HG03025 (cell line): ENCODE data around the gene FGF1.
"Not testable (repeated sequence)": the region's sequence is repeated elsewhere in the genome, so short reads cannot be mapped to it uniquely, and the experiment has no call there.

Source experiments
- ATAC-seq: cut with Tn5 transposase; IDR thresholded peaks from one replicate; pipeline ENCODE4 v1.9.1; 2021; ENCODE audit warnings: mild to moderate bottlenecking, moderate library complexity; ENCODE audit not compliant: unreplicated experiment, low FRiP score

FGF1 gene

DNA sequence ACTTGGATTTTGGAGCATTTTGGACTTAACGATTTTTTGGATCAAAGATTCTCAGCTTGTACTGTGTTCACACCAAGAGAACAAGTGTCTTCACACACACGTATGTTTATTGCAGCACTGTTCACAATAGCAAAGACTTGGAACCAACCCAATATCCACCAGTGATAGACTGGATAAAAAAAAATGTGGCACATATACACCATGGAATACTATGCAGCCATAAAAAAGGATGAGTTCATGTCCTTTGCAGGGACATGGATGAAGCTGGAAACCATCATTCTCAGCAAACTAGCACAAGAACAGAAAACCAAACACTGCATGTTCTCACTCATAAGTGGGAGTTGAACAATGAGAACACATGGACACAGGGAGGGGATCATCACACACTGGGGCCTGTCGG is 37.8 kb downstream of the FGF1 start:
- ATAC-seq: not testable (repeated sequence)

DNA sequence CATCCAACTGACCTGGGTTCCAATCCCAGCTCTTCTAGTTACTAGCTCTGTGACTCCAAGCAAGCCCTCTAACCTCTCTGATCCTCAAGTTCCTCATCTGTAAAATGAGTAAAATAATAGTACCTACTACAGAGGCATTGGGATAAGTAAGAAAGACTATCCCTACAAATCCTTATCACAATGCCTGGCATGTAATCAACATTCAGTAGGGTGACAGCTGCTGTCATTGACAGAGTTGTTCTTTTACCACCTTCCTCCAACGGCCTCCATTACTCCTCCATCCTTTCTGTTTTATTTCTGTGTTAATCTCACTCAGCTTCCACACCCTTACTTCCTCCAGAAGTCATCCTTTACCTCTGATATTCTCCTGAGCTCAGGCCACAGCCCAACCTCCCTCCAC is 40.4 kb downstream of the FGF1 start:
- no peak for ATAC-seq

DNA sequence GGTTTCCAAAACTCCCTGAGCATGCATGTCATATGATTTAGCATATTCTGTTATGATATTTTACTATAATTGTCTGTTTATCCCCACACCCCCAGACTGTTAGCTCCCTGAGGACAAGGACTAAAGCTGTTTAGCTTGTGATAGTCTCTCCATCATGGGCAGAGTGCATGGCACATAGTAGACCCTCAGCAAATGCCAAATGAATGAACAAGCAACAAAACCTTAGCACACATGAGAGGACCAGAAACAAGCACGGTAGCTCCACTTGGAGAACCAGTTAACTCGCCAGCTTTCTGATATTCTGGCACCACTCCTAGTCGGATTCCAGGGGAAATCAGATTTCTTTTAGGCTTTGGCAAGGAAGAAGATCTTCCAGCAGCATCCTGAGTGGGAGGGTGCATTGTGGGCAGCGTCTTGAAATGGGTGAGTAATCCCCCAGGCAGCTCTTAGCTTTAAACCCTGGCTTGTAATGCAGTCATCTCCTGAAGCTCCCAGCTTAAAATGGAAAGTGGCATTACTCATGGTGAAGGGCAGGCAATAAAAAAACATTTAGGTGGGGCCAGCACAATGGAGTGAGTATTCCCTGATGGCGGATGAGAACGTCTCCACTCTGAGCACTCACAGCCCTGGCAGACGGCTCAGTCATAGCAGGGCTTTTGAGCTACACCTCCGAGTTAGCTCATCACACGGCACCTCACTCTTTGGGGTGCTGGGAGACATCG is 41.1 kb downstream of the FGF1 start:
- ATAC-seq: no peak

DNA sequence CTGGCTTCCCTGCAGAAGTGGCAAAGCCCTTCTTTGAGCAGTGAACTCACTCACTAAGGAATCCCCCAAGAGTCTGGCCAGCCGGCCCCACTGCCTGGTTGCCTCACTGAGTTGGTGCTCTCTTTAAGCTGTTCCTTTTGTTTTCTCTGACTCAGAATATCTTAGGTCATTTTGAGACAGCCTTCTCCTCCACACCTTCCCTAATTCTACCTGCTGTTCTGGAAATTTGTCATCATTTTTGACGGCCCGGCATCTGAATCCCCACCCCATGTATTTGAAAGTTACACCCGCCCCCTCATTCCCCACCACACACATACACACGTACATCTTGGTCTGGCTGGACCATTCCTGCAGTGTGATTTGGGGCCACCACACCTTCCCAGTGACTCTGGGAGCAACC is 41.8 kb downstream of the FGF1 start:
- no peak for ATAC-seq

DNA sequence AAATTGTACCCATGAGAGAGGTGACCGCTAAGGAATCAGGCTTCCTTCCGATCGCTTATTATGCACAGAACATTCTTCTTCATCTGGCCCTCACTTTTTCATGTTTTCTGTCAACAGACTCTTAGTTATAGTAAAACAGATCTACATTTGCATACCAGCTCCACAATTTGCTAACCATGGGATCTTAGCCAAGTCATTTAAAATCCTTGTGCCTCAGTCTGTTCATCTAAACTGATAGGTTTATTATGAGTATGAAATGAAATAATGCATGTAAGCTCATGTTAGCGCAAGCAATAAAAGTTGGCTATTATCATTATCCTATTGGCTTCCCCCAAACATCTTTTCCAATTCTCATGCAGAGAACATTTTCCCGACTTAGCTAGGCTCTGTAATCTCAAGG is 42.3 kb downstream of the FGF1 start:
- no peak for ATAC-seq

DNA sequence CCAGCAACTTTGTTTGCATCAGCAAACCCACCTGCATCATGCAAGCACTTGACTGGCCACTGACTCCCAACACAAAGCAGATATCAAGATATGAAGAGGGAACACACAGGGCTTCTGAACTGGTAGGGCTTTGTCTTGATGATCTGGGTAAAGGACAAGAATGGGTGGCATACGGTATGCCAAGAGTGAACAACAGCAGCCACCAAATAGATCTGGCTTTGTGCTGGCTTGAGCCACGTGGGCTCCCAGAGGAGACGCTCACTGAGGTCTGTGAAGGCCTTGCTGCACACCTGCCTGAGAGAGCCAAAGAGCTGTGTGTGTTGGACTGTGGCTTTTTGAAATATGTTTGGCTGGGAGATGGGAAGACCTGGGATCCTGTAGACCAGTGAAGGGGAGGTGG is 43.5 kb downstream of the FGF1 start:
- ATAC-seq: no peak

DNA sequence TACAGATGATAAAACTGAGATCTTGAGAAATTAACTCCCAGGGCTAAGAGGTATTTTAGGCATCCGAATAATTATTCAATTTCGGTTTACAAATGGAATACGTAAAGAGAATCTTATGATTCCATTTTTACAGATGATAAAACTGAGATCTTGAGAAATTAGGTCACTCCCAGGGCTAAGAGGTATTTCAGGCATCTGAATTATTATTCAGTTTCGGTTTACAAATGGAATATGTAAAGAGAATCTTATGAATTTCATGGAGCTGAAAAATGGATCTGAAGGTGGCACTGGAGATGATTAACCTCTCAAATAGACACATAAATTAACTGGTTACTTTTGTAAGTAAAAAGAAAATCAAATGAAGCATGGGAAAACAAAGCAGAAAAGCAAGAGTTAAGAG is 44.2 kb downstream of the FGF1 start:
- no peak for ATAC-seq

DNA sequence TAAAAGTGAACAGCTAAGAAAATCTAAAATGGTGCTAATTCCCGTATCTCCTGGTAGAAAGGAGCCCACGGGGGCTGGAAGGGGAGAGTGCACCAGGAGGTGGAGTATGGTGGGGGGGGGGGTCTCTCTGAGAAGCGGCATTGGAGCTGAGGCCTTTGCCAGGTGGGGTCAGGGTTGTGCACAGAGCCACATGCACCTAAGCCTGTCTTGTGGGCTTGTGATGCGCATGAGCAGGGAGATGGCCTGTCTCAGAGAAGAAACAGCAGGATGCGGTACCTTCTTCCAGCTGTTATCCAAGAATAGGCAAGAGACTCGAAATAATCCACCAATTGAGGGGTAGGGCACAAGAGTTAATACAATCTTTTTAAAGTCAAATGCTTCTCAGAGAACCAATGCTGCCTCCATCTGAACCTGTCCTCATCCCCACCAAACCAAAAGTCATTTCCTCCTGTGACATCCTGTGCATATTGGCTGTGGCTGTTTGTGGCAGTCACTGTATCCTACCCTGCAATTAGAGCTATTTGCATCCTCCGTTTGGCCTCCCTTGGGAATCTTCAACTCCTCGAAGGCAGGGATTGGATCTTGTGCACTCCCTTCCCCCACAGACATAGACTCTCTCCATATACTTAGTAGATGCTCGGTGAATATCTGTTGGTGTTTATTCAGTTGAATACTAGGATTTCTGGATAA is 45.4 kb downstream of the FGF1 start:
- ATAC-seq: no peak

DNA sequence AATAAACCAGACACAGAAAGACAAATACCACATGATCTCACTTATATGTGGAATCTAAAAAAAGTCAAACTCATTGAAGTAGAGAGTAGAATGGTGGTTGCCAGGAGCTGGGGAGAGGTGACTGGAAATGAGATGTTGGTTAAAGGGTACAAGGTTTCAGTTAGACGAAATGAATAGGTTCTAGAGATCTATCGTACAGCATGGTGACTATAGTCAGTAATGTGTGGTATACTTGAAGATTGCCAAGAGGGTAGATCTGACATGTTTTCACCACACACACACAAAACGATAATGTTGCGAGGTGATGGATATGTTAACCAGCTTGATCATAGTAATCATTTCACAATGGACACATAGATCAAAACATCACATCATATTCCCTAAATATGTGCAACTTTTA is 46.4 kb downstream of the FGF1 start:
- no peak for ATAC-seq

DNA sequence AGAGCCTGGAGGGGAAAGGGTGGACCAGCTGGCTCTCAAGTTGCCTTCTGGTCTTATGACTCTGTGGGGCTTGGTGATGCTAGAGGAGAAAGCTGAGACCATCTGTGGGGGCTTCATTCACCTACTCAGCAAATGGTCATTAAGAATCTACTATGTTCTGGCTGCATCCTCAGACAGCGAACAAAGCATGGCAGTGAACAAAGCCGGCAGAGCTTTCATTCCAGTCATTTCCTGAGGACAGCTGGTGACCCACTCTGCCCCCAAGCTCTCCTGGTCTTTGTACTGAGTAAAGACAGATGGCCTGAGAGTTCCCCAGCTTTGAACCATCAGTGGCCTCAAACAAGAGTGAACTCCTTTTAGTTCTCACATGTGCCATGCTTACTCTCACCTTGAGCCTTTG is 48.0 kb downstream of the FGF1 start:
- ATAC-seq: no peak

DNA sequence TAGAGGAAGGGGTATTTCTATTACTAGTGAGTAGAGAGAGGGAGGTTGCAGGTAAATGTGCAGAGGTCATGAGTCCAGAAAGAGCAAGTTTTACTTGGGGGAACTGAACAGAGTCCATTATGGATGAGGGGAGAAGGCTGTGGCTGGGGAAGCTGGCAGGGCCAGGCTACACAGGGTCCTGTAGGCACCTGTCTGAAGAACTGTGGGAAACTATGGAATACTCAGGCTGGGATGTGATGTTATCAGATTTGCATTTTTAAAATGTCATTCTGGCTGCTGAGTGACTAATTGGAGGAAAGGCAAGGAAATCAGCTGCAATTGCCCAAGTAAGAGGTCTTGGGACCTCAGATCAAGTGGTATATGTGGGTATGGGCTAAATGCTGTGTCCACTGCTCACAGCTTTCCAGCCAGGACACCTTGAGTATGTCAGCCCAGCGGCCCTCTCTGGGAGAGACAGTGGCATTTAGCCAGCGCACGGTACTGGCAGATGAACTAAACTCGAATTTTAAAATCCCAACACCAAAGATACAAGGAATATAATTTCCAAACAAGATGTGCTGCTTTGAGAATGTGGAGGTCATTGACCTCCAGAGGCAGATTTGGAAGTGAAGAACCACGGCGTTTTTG is 49.1 kb downstream of the FGF1 start:
- no peak for ATAC-seq

DNA sequence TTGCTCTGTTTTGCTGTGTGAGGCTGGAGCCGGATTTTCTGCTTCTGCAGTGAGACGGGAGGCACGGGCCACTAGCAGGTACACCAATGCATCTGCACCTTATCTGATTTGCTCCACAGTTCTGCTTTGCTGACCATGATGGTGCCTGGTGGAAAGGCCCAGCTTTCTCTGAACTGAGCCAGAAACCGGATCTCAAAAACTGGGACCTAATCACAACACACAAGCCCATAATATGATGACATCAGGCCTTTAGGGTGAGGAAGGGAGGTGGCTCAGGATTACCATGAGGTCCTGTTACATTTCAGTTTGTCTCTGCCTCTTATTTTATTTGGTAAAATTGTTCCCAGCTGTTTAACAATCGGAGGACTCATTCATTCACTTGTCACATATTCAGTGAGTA is 49.8 kb downstream of the FGF1 start:
- no peak for ATAC-seq

DNA sequence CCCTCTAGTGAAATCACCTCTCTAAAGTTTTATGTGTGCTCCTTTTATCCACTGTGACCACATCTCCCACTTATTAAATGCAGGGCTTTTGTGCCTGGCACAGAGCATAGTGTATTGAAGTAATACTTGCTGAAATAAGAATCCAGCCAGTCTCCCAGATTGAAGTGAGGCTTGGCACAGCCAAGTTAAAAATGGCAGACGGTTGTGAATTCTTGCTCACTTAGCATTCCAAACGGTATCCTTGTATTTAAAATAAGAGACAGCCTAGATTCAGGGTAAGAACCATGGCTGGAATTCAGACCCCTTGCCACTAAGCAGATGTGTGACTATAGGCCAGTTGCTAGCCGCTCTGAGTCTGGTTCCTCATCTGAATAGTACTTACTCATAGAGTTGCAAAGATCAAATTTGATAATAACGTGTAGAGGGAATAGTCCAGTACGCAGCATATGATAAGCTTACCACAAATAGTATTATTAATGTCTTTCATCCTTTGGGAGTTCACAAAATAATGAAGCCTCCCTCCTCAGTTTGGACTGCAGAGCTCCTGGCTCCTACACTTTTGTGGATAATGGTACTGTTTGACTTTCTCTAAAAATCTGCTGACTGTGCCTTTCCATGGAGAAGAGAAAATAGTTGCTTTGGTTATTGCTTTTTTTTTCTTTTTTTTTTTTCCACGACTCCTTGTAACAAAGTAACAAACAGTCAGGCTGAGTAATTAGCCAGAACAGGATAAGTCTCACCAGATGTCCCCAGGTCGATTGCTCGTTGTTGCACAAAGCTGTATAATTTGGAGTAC is 51.5 kb downstream of the FGF1 start:
- no peak for ATAC-seq

DNA sequence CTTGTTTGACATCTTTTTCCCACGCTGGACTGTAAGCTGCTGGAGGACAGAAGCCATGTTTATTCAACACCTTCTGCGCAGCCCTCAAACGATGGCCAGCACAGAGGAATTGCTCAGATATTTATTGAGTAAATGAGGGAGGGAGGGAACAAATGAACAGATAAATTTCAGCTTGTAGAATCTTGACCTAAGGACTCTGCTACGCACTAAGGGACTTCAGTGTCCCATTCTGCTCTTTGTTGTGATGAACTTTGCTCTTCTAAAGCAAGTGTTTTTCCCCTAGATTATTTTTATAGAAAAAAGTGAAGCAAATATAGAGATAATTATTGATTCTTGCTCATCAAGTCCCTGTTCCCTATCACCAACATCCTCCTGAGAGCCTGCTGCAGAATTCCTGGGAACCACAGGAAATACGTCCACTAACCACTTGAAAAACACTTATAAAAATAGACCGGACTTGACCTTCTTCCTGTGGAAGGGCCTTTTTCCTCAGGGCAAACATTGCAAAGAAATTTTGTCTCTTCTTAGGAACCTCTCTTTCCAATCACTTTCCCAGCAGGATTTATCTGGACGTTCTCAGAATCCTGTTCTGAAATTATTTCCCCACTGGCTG is 54.9 kb downstream of the FGF1 start:
- no peak for ATAC-seq

DNA sequence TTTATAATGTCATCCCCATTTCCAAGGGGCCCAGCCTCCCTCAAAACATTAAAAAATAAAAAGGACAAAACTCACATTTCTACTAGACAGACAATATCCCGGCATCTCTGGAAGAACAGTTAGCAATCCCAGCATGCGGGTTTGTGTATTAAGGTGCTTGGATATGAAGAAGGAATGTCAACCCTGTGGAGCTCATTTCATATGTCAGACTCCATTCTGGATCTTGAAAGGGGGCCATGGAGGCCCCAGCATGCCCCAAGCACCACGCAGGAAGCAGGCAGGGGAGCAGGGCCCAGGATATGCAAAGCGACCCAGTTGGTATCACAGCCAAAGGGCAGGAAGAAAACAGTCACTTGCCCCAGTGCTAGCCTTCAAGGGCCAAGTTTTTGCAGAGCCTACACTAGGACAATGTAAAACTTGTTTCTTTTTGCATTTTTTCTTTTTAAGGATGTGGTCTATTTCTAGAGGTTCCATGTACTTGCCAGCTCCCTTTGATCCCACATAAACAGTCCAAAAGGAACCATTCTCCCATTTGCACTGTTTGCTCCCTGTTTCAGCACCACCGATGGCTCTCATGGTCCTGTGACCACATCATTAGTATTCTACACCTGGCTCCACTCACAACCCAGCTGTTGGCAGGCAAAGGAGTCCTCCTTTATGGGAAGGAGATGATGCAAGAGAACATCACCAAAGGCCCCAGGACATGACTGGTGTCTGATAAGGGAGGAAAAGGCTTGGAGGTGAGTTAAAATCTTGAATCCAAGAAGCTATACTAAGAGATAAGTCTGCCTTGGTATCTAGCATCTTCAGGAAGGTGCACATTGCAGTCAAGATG is 58.3 kb downstream of the FGF1 start:
- no peak for ATAC-seq

DNA sequence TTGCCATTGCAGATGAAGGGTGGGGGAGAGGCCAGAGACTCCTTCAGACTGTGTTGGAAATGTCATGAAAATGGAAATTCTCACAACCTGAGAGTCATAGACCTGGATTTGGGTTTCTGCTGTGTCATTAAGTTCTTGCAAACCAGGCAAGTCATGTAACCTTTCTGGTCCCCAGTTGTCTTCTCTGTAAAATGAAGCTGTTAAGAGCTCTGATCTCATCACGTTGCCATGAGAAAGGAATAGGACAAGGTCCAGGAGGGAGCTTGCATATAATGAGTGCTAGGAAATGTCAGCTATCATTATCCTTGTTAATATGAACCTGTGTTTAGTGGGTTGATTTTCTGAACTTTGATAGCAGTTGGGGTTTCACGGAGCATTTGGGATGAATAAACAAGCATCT is 59.1 kb downstream of the FGF1 start:
- no peak for ATAC-seq

DNA sequence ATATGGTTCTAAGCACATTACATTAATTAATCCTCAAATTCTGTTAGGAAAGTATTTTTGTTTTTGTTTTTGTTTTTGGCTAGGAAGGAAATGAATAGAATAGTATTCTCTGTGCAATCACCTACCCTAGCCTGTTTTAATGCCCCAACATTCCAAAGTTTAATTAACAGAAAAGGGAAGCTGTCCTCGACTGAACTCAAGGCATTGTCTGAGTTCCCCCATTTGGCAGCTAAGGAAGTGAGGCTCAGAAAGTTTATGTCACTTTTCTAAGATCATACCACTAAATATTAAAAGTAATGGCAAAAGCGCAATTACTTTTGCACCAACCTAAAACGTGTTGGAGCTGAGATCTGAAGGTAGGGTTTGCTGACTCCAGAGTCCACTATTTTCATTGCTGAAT is 59.8 kb downstream of the FGF1 start:
- ATAC-seq: no peak

DNA sequence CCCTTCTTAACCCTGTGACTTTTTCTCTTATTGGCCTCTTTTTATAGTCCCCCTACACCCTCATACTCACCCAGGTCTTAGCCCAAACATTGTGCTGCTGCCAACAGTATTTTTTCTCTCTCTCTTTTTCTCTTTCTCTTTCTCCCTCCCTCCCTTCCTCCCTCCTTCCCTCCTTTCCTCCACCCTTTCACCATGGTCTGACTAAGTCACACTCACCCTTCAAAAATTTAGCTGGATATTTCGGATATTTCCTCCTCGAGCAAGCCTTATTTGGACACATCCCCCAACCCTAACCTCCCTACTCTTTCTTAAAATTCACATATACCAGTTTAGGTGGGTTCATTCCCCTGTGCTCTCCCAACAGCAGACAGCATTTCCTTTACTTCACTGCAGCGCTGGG is 64.7 kb downstream of the FGF1 start:
- ATAC-seq: no peak

DNA sequence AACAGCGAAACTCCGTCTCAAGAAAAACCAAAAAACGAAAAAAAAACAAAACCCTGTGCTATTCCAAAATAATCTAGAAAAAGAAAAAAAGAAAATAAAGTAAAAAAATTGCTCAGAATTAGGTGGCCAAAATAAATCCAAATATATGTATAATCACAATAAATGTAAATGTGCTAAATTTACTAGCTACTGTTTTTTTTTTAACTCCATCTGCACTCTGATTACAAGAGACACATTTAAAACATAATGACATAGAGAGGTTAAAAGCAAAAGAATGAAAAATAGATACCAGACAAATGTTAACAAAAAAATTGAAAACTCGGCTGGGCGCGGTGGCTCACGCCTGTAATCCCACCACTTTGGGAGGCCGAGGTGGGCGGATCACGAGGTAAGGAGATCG is 66.1 kb downstream of the FGF1 start:
- ATAC-seq: no peak

DNA sequence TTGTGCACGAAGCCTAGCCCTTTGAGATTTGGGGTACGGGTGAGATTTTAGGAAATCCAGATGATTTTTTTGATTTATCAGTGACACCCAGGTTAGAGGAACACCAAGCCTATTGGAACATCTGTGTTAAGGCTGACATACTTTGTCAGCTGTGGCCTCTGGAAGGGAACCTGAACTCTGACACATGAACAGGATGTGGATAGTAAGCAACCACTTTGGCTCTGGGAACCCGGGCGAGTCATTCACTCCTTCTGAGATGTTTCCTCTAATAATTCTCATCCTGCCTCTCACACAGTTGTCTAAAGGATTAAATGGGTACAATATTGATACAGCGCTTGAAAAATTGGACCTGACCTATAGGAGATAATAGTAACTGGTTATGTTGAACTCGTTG is 67.8 kb downstream of the FGF1 start:
- ATAC-seq: no peak
